ENCODE measurements around the gene CTDP1.

GRCh38 chr18:79644666-79645057 is 34.9 kb upstream of the CTDP1 start:
- no peak for TF ChIP-seq CTCF (IDR thresholded peaks at IDR 0.05; ENCODE audit: low read length)
- no peak for TF ChIP-seq EZH2 (optimal IDR thresholded peaks at IDR 0.05; ENCODE audit: low read depth, low read length)
- TF ChIP-seq EZH2phosphoT487 (IDR thresholded peaks at IDR 0.05; ENCODE audit: low read length), result no peak

Data from MM.1S (cell line).